ENCODE measurements around the gene TBCE.

- TF ChIP-seq EZH2 (IDR thresholded peaks at IDR 0.05; ENCODE audit: insufficient read depth, poor library complexity, severe bottlenecking) (no peak), EZH2phosphoT487 (IDR thresholded peaks at IDR 0.05; ENCODE audit: insufficient read depth, low read depth) (no peak)
These were observed 119.1 kb downstream of the TBCE start for GRCh38 chr1:235486321-235486720.
